Liver (tissue), 9 donors: ENCODE results near the gene CCDC12. TPM values are rescaled to one million over a fixed set of nuclear protein-coding genes. Genes with fewer than 3 reads are reported as not detected.

Experiments
- DNase-seq: peaks from one replicate; pipeline ENCODE4 v3.0.0-alpha.2; 2017; ENCODE audit warnings: low spot score
- H3K27ac ChIP-seq, 2 donors: one replicate each; pipeline ENCODE4 v1.7.0; 2013; ENCODE audit warnings: inconsistent platforms in 2 of 2, low read length in 2 of 2, control low read depth in 1 of 2, low read depth in 1 of 2, mild to moderate bottlenecking in 1 of 2
- H3K27me3 ChIP-seq, 4 donors: one replicate each; pipeline versions ENCODE4 v1.6.1 to v1.7.0; 2013; ENCODE audit warnings: low read length in 3 of 4, inconsistent platforms in 1 of 4, mild to moderate bottlenecking in 1 of 4, moderate library complexity in 1 of 4; ENCODE audit not compliant: control insufficient read depth in 4 of 4, insufficient read depth in 4 of 4
- H3K36me3 ChIP-seq, 4 donors: one replicate each; pipeline versions ENCODE4 v1.6.1 to v1.7.0; 2013; ENCODE audit warnings: low read length in 3 of 4, mild to moderate bottlenecking in 3 of 4, low read depth in 1 of 4, moderate library complexity in 1 of 4; ENCODE audit not compliant: control insufficient read depth in 4 of 4, insufficient read depth in 3 of 4
- H3K4me1 ChIP-seq, 4 donors: one replicate each; pipeline versions ENCODE4 v1.6.1 to v1.7.0; 2013; ENCODE audit warnings: low read length in 3 of 4, mild to moderate bottlenecking in 3 of 4, moderate library complexity in 1 of 4; ENCODE audit not compliant: control insufficient read depth in 4 of 4, insufficient read depth in 4 of 4
- H3K4me3 ChIP-seq, 3 donors: one replicate each; pipeline versions ENCODE4 v1.6.1 to v1.7.0; 2013; ENCODE audit warnings: low read length in 3 of 3, control low read depth in 1 of 3, low read depth in 1 of 3, mild to moderate bottlenecking in 1 of 3
- H3K9ac ChIP-seq, 2 donors: one replicate each; pipeline ENCODE4 v1.7.0; 2013; ENCODE audit warnings: low read length in 2 of 2, mild to moderate bottlenecking in 2 of 2, moderate library complexity in 2 of 2, control low read depth in 1 of 2, low read depth in 1 of 2
- H3K9me3 ChIP-seq, 4 donors: one replicate each; pipeline versions ENCODE4 v1.6.1 to v1.7.0; 2013; ENCODE audit warnings: low read length in 3 of 4; ENCODE audit not compliant: control insufficient read depth in 4 of 4
- EGR1 ChIP-seq, 2 donors: IDR thresholded peaks; 2 replicates each; pipeline ENCODE4 v1.6.1; 2016 to 2018; ENCODE audit warnings: antibody characterized with exemption in 2 of 2, low read depth in 2 of 2
- FOXA1 ChIP-seq: IDR thresholded peaks from 2 replicates; pipeline ENCODE4 v1.6.1; 2016; ENCODE audit warnings: antibody characterized with exemption
- FOXA2 ChIP-seq: IDR thresholded peaks from 2 replicates; pipeline ENCODE4 v1.6.1; 2016; ENCODE audit warnings: antibody characterized with exemption
- HNF4A ChIP-seq, 2 donors: conservative IDR thresholded peaks; 2 replicates each; pipeline ENCODE4 v1.6.1; 2016; ENCODE audit warnings: antibody characterized with exemption in 2 of 2, mild to moderate bottlenecking in 2 of 2
- HNF4G ChIP-seq: IDR thresholded peaks from 2 replicates; pipeline ENCODE4 v1.6.1; 2016; ENCODE audit warnings: antibody characterized with exemption
- JUND ChIP-seq, 2 donors: IDR thresholded peaks; 2 replicates each; pipeline ENCODE4 v1.6.1; 2016; ENCODE audit warnings: antibody characterized with exemption in 2 of 2
- NR2F2 ChIP-seq: IDR thresholded peaks from 2 replicates; pipeline ENCODE4 v1.6.1; 2016; ENCODE audit warnings: antibody characterized with exemption
- RAD21 ChIP-seq, 2 donors: IDR thresholded peaks; 2 replicates each; pipeline ENCODE4 v1.6.1; 2016; ENCODE audit warnings: antibody characterized with exemption in 2 of 2, mild to moderate bottlenecking in 2 of 2
- RXRA ChIP-seq, 2 donors: IDR thresholded peaks; 2 replicates each; pipeline ENCODE4 v1.6.1; 2017 to 2018; ENCODE audit warnings: antibody characterized with exemption in 2 of 2, mild to moderate bottlenecking in 1 of 2
- SP1 ChIP-seq: IDR thresholded peaks from 2 replicates; pipeline ENCODE4 v1.6.1; 2018; ENCODE audit warnings: antibody characterized with exemption, mild to moderate bottlenecking
- TAF1 ChIP-seq: conservative IDR thresholded peaks from 2 replicates; pipeline ENCODE4 v1.6.1; 2016; ENCODE audit warnings: antibody characterized with exemption, mild to moderate bottlenecking
- YY1 ChIP-seq: IDR thresholded peaks from 2 replicates; pipeline ENCODE4 v1.6.1; 2016; ENCODE audit warnings: antibody characterized with exemption, mild to moderate bottlenecking
- WGBS: extraction: QIAGEN DNeasy Blood & Tissue Kit; methylation state at CpG from one replicate; pipeline ENCODE4 v1.1.7; 2013; 5-methylcytosine and 5-hydroxymethylcytosine counted together
- polyA plus RNA-seq, 2 donors: library from polyadenylated mRNA; stranded (reverse) in 1 of 2; unstranded in 1 of 2; fragments of 200-250 nt in 1 of 2; fragments of >200 nt in 1 of 2; fragmentation: Nextera tagmentation in 1 of 2; extraction: Ambion mirVana in 1 of 2; gene quantifications; one replicate each; pipeline versions ENCODE4 v1.2.1 to v1.2.3, GENCODE V29; 2013 to 2015
- total RNA-seq, 2 donors: library from RNA; depleted of rRNA; stranded (reverse); fragments of >200 nt; gene quantifications; one replicate each; pipeline ENCODE4 v1.2.3, GENCODE V29; 2014
- TF ChIP-seq, protein P1 (sequence below): IDR thresholded peaks from 2 replicates; pipeline ENCODE4 v1.6.1; 2016; ENCODE audit warnings: antibody characterized with exemption
- TF ChIP-seq, protein P2 (sequence below): fragments of 150-350 bp; IDR thresholded peaks from 2 replicates; pipeline ENCODE4 v1.5.1; 2017; ENCODE audit warnings: improper control_type of control experiment, low read depth, low read length; ENCODE audit not compliant: missing input control
- TF ChIP-seq, protein P3 (sequence below): IDR thresholded peaks from 2 replicates; pipeline ENCODE4 v1.6.1; 2016; ENCODE audit warnings: antibody characterized with exemption
- TF ChIP-seq, protein P4 (sequence below): IDR thresholded peaks from 2 replicates; pipeline ENCODE4 v1.6.1; 2016; ENCODE audit warnings: antibody characterized with exemption
- donor health status: healthy.
- donor health status: healthy.
- donor health status: healthy.
- donor health status: healthy.
- donor health status: healthy.

The CCDC12 gene
- total and polyA plus RNA-seq, 4 donors: 8.5 to 35.1 (median 26.6) TPM

DNA sequence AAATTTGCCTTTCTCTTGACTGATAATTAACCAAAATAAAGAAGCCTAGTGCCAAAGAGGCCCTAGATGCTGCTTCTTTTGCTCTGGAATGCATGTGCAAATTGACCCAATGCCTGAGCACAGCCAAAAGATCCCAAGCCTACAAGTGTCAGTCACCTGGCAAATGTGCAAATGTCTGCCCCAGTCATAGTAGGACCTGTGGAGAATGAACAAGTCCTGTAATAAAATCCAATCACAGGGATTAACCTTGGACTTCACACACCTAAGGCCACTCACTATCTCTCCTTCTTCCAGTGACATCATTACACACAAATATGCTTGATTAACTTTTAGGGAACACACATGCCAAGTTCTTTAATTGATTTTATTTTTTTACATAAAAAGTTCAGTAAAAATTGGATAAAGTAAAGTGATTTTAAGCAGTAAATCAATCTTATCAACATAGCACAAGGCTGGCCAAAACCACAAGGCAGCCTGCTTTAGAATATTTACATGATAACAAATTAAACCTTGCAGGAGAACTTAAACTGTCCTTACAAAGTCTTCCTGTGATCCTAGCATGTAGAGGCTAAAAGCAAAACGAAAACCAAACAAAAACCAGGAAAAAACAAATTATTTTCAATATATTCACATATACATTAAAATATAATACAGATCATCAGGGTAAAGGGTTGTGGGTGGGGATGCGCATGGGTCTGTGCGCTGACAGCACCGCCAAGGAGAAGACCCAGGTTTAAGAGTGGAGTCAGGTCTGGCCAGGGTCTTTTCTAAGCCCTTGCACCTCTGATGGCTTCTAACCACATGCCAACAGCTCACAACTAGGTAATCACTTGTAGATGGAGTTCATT is 39.8 kb upstream of the CCDC12 start:
- WGBS: 88% methylated on average over 4 of the region's 4 CpGs
- H3K36me3 ChIP-seq: peaks cover 3 to 25% (median 8%) of the 10 kb centered on the region in 4 donors

DNA sequence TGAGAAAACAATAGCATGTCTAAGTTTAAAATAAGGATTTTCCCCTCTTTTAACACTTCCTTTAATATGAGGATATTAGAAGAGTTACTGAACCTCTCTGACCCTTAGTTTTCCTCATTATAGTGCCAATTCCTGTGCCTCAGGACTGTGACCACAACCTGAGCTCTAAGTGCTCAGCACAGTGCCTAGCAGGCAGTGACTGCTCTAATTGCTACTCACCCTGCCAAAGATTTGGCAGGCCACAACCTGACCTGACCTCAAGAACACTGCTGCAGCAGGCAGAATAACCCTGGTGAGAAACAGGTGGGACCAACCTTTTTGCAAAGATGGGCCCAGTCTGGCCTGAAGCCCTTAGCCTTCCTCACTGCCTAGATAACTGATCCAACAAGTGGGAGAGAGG is 38.6 kb upstream of the CCDC12 start:
- H3K9me3 ChIP-seq: no peaks in the 10 kb centered on the region
- DNase-seq: no peak
- no peak overlapping the region for H3K4me3 ChIP-seq
- no peak overlapping the region for H3K27ac ChIP-seq
- H3K27me3 ChIP-seq: no peaks in the 10 kb centered on the region
- no peak overlapping the region for H3K9ac ChIP-seq
- H3K36me3 ChIP-seq: peaks cover 3 to 25% (median 8%) of the 10 kb centered on the region in 4 donors
- TF ChIP-seq SP1 (no peak), HNF4A (conservative IDR thresholded peaks at IDR 0.05) (no peak), JUND (IDR thresholded peaks at IDR 0.05) (no peak), TAF1 (no peak), YY1 (no peak), FOXA1 (no peak), RAD21 (IDR thresholded peaks at IDR 0.05) (no peak), EGR1 (IDR thresholded peaks at IDR 0.05; ENCODE audit: low read depth in 2 of 2) (no peak)
- TF ChIP-seq, protein P1, sequence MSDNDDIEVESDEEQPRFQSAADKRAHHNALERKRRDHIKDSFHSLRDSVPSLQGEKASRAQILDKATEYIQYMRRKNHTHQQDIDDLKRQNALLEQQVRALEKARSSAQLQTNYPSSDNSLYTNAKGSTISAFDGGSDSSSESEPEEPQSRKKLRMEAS: no peak
- TF ChIP-seq, protein P2, sequence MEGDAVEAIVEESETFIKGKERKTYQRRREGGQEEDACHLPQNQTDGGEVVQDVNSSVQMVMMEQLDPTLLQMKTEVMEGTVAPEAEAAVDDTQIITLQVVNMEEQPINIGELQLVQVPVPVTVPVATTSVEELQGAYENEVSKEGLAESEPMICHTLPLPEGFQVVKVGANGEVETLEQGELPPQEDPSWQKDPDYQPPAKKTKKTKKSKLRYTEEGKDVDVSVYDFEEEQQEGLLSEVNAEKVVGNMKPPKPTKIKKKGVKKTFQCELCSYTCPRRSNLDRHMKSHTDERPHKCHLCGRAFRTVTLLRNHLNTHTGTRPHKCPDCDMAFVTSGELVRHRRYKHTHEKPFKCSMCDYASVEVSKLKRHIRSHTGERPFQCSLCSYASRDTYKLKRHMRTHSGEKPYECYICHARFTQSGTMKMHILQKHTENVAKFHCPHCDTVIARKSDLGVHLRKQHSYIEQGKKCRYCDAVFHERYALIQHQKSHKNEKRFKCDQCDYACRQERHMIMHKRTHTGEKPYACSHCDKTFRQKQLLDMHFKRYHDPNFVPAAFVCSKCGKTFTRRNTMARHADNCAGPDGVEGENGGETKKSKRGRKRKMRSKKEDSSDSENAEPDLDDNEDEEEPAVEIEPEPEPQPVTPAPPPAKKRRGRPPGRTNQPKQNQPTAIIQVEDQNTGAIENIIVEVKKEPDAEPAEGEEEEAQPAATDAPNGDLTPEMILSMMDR: no peak
- H3K4me1 ChIP-seq: peaks cover 0 to 29% (median 18%) of the 10 kb centered on the region in 4 donors

More for the DNA sequence above, 39.8 kb upstream of the CCDC12 start:
- H3K9ac ChIP-seq: no peak overlapping the region
- no peak overlapping the region for H3K27ac ChIP-seq
- TF ChIP-seq NR2F2 (no peak), YY1 (peak; percentile 36), RXRA (IDR thresholded peaks at IDR 0.05) (peak in 1 of 2 donors; percentile 63), HNF4A (conservative IDR thresholded peaks at IDR 0.05) (peak; percentile 45 to 65), TAF1 (no peak), HNF4G (no peak), SP1 (peak; percentile 10), FOXA1 (no peak)
- H3K9me3 ChIP-seq: no peaks in the 10 kb centered on the region
- DNase-seq: no peak
- H3K27me3 ChIP-seq: no peaks in the 10 kb centered on the region
- no peak overlapping the region for H3K4me3 ChIP-seq
- peaks cover 0 to 29% (median 18%) of the 10 kb centered on the region in 4 donors for H3K4me1 ChIP-seq

DNA sequence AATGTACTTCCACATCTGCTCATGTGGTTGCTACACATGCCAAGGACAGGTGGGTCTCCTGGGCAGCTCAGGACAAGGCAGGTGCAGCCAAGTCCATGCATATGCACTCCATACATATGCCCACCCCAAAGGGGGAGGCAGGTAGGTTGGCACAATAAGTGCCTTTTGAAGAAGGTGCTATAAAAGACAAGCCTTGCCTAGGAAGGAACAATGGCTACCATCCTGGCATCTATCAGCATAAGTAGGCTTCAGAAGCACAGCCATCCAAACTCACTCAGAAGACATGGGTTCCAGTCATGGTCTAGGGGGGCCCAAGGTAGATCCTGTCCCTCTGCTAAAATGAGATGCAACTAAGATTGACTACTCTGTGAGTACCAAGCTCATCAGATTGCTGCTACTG is 37.5 kb upstream of the CCDC12 start:
- no peaks in the 10 kb centered on the region for H3K9me3 ChIP-seq
- peaks cover 0 to 35% (median 20%) of the 10 kb centered on the region in 4 donors for H3K4me1 ChIP-seq
- H3K27ac ChIP-seq: no peak overlapping the region
- no peak overlapping the region for H3K9ac ChIP-seq
- H3K36me3 ChIP-seq: peaks cover 3 to 17% (median 7%) of the 10 kb centered on the region in 4 donors
- no peak overlapping the region for H3K4me3 ChIP-seq
- no peaks in the 10 kb centered on the region for H3K27me3 ChIP-seq
- TF ChIP-seq JUND (IDR thresholded peaks at IDR 0.05): no peak
- no peak for TF ChIP-seq NR2F2
- no peak for TF ChIP-seq FOXA2
- TF ChIP-seq, protein P2: no peak
- TF ChIP-seq, protein P3, sequence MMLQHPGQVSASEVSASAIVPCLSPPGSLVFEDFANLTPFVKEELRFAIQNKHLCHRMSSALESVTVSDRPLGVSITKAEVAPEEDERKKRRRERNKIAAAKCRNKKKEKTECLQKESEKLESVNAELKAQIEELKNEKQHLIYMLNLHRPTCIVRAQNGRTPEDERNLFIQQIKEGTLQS: no peak
- TF ChIP-seq HNF4G: no peak
- no peak for TF ChIP-seq RXRA (IDR thresholded peaks at IDR 0.05)
- TF ChIP-seq, protein P1: no peak
- TF ChIP-seq, protein P4, sequence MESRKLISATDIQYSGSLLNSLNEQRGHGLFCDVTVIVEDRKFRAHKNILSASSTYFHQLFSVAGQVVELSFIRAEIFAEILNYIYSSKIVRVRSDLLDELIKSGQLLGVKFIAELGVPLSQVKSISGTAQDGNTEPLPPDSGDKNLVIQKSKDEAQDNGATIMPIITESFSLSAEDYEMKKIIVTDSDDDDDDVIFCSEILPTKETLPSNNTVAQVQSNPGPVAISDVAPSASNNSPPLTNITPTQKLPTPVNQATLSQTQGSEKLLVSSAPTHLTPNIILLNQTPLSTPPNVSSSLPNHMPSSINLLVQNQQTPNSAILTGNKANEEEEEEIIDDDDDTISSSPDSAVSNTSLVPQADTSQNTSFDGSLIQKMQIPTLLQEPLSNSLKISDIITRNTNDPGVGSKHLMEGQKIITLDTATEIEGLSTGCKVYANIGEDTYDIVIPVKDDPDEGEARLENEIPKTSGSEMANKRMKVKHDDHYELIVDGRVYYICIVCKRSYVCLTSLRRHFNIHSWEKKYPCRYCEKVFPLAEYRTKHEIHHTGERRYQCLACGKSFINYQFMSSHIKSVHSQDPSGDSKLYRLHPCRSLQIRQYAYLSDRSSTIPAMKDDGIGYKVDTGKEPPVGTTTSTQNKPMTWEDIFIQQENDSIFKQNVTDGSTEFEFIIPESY: no peak
- DNase-seq: no peak
